Inferior parietal cortex (tissue), 1 donor: Measurements from ENCODE around the gene REG4.
"Not testable (repeated sequence)": the region's sequence is repeated elsewhere in the genome, so short reads cannot be mapped to it uniquely, and the experiment has no call there.

Source experiments
- DNase-seq: peaks from one replicate; pipeline ENCODE4 v3.0.0-alpha.2; 2016; ENCODE audit errors: extremely low spot score

REG4 gene

GRCh38 chr1:119811387-119811786 lies at the start of gene REG4:
TSS of gene REG4 (minus strand) at chr1:119811460. CDS start at chr1:119808769, 2,691 bp downstream.
- no peak for DNase-seq

GRCh38 chr1:119859647-119860046 lies 48.4 kb upstream of the REG4 start:
- peak; percentile 15 for DNase-seq

- not testable (repeated sequence) for DNase-seq
Measured at GRCh38 chr1:119858556-119859214, 47.4 kb upstream of the REG4 start.

GRCh38 chr1:119858126-119858525 lies 46.9 kb upstream of the REG4 start:
- DNase-seq: no peak

GRCh38 chr1:119853155-119853554 lies 41.9 kb upstream of the REG4 start:
- DNase-seq: no peak

GRCh38 chr1:119844206-119844605 lies 32.9 kb upstream of the REG4 start:
- DNase-seq: not testable (repeated sequence)

GRCh38 chr1:119841306-119841705 lies 30.0 kb upstream of the REG4 start:
- DNase-seq: no peak

- no peak for DNase-seq
Measured at GRCh38 chr1:119840745-119841144, 29.5 kb upstream of the REG4 start.

GRCh38 chr1:119838236-119838635 lies 27.0 kb upstream of the REG4 start:
- DNase-seq: no peak

GRCh38 chr1:119834990-119835389 lies 23.7 kb upstream of the REG4 start:
- no peak for DNase-seq

- DNase-seq: no peak
Measured at GRCh38 chr1:119831027-119831426, 19.8 kb upstream of the REG4 start.

- no peak for DNase-seq
Measured at GRCh38 chr1:119829625-119830024, 18.4 kb upstream of the REG4 start.

GRCh38 chr1:119829006-119829405 lies 17.7 kb upstream of the REG4 start:
- not testable (repeated sequence) for DNase-seq

- no peak for DNase-seq
Measured at GRCh38 chr1:119828266-119828665, 17.0 kb upstream of the REG4 start.

- DNase-seq: no peak
Measured at GRCh38 chr1:119827010-119827409, 15.8 kb upstream of the REG4 start.

GRCh38 chr1:119822406-119822805 lies 11.1 kb upstream of the REG4 start:
- no peak for DNase-seq

GRCh38 chr1:119818181-119818580 lies 6.9 kb upstream of the REG4 start:
- no peak for DNase-seq

- no peak for DNase-seq
Measured at GRCh38 chr1:119816407-119816806, 5.1 kb upstream of the REG4 start.

- no peak for DNase-seq
Measured at GRCh38 chr1:119815928-119816327, 4.7 kb upstream of the REG4 start.

- DNase-seq: no peak
Measured at GRCh38 chr1:119815361-119815760, 4.1 kb upstream of the REG4 start.

- DNase-seq: no peak
Measured at GRCh38 chr1:119814288-119814687, 3.0 kb upstream of the REG4 start.

- no peak for DNase-seq
Measured at GRCh38 chr1:119811985-119812557, 811 bp upstream of the REG4 start.

- DNase-seq: peak; percentile 72
Measured at GRCh38 chr1:119808972-119809550, 2.2 kb downstream of the REG4 start.
